RCC 7860 (cell line): ENCODE data around the gene TMEM117.
A peak's percentile ranks its signal among the peaks of the same experiment; 100 is the strongest.

Experiments used
- DNase-seq: peaks from one replicate; pipeline ENCODE4 v3.0.0-alpha.2; 2015; ENCODE audit warnings: low spot score
- FAIRE-seq: peaks from 2 replicates; lab custom pipeline; 2012; peaks lifted over from hg19 to GRCh38; lab: Jason Lieb, UNC

The TMEM117 gene

GRCh38 chr12:43883311-43883710 is 47.4 kb downstream of the TMEM117 start:
- DNase-seq: no peak
- no peak for FAIRE-seq

DNA sequence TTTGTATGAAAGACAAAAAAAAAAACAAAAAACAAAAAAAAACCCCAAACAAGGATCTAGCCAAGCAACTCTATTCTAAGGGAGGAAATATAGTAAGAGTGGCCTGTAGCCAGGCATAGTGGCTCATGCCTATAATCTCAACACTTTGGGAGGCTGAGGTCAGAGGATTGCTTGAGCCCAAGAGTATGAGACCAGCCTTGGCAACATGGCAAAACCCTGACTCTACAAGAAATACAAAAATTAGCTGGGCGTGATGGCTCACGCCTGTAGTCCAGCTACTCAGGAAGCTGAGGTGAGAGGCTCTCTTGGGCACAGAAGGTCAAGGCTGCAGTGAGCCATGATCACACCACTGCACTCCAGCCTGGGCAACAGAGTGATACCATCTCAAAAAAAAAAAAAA is 47.9 kb downstream of the TMEM117 start:
- no peak for DNase-seq
- no peak for FAIRE-seq

- FAIRE-seq (no peak), DNase-seq (no peak)
These were observed 49.0 kb downstream of the TMEM117 start for GRCh38 chr12:43884683-43885410.

GRCh38 chr12:43887397-43887796 is 51.5 kb downstream of the TMEM117 start:
- FAIRE-seq: no peak
- no peak for DNase-seq

DNA sequence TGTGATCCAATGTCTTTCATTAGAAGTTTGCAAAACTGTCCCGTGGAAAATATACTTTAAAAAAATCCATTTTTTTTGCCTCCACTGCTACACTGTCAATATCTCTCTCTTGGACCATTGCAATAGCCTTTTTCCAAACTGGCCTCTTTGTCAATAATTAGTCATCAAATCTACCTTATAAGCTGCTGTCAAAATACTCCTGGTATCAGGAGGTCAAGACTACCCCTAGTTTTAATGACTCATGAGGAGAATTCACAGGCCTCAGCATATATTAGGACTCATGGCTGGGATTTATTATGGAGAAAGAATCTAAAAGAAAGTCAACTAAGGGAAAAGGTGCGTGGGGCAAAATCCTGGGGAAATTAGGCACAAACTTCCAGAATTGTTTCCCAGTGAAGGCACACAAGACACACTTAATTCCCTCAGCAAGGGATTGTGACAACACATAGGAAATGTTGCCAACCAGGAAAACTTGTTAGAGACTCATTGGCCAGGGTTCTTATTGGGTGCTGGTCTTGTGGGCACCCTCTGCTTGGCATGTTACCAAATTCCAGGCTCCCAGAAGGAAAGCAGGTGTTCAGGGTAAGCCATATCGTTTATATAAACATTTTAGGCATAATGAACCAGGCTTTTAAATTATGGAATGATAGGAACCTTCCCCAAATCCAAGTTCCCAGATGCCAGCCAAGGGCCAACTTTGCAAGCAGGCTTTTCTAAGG is 56.1 kb downstream of the TMEM117 start:
- FAIRE-seq (no peak), DNase-seq (no peak)

DNA sequence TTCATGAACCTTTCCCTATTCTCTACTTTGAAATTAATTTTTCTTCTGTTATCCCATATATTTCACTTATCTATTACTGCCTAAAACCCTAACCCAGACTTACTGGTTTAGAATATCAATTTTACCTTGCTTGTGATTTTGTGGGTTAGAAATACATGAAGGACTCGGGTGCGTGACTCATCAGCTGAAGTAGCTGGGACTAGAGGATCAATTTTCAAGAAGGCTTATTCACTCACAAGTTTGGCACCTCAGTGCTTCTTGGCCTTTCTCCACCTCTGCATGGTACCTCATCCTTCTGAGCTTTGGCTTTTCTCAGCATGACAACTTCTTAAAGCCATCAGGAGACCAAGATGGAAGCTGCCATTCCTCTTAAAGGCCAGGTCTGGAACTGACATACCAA is 57.8 kb downstream of the TMEM117 start:
- no peak for FAIRE-seq
- no peak for DNase-seq

- FAIRE-seq: no peak
- DNase-seq: no peak
These were observed 59.8 kb downstream of the TMEM117 start for GRCh38 chr12:43895580-43896206.

DNA sequence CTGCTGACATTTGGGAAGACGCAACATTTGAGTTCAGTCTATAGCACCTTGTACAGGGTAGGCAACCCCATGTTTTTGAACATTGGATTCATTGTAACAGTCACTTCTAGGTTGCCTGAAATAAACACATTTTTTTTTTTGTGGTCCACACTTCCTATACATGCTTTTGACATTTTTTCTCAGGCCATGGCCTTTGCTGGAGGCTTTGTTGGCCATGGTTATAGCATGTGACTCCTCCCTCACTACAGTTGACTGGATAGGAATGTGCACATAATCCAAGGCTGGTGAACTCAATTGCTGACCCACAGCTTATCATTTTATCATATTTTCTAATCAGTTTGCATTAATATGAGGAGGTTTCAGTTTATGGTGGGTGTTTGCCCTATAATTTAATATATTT is 60.6 kb downstream of the TMEM117 start:
- DNase-seq (peak; percentile 54), FAIRE-seq (peak; percentile 74)

DNA sequence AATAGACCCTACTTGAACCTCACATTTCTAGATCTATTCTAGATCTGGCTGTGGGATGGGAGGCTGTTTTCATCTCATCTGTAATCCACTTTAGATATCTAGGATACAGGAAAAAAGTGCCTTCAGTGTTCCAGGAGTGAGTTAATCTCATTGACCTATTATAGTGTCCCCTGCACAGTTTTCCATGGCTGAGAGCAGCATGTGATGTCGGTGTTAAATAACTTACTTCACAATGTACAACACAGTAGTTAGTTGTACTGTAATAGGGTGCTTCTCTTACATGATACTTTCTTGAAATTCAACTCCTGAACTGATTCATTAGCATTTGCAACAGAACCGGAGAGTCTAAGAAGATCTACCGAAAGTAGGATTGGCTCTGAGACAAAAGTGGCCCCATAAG is 62.6 kb downstream of the TMEM117 start:
- no peak for FAIRE-seq

GRCh38 chr12:43899574-43899973 is 63.7 kb downstream of the TMEM117 start:
- DNase-seq (no peak), FAIRE-seq (no peak)

More for the DNA sequence above, 62.6 kb downstream of the TMEM117 start:
- no peak for DNase-seq

- FAIRE-seq: no peak
- DNase-seq: no peak
These were observed 67.8 kb downstream of the TMEM117 start for GRCh38 chr12:43903686-43904085.

DNA sequence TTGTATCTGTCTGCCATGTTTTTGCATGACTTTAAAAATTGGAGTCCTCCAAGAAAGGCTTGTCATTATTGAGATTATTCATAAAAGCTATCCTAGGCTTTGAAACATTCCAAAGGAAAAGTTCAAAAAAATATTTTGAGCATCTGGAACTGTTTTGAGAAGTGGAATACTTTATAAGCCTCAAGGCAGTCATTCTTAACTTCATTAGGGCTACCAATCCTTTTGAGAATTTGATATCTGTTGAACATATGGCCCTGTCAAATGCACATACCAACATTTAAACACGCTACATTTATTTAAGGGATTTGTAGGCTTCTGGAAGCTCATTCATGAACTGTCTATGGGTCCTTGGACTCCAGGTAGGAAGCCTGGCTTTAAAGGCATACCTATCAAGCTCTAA is 77.0 kb downstream of the TMEM117 start:
- no peak for FAIRE-seq
- DNase-seq: no peak

DNA sequence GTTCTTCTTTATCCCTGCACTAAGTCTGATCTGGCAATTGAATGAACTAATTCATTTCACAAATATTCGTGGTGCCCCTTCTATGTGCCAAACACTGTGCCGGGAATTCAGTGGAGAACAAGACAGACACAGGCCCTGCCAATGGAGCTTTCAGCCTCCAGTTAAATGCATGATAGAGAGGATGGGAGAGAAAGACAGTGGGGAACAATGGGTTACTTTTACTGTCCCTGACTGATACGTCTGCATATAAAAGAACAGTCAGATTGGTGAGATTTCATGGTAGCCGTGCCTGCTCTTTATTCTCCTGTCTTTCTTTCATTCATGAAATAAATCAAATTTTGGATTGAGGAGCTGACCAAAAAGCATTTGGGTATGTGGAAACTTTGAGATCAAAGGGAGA is 78.5 kb downstream of the TMEM117 start:
- FAIRE-seq (no peak), DNase-seq (no peak)

- FAIRE-seq: no peak
- DNase-seq: no peak
These were observed 79.1 kb downstream of the TMEM117 start for GRCh38 chr12:43914923-43915468.

GRCh38 chr12:43917896-43918295 is 82.0 kb downstream of the TMEM117 start:
- FAIRE-seq: no peak
- no peak for DNase-seq

DNA sequence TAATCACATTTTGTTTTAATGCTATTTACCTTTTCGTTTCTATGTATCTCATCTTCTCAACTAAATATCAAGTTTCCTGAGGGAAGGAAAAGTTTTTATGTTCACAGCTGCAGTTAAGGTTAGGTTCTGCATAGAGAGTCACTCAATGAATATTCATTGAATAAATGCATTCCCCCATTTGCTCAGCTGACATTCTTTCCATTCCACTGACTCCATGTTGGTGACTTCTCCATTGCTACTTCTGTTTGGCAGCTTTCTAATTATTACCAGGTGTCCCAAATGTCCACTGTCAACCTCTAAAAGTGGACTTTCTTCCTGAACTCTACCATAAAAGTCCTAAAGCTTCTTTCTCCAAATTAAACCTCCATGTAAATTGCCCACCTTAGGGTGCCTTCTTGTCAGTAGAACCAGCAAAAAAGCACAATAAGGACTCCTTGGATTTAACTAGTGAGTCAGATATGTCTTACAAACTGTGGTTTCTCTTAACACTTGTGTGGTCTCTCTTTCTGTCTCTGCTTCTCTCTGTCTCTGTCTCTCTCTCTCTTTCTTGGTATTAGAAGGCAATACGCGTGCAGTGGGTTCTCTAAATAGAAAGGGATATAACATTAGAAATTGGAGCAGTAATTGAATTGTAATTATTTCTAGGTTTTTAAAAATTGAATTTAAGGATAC is 85.9 kb downstream of the TMEM117 start:
- no peak for DNase-seq
- peak; percentile 64 for FAIRE-seq

- DNase-seq (no peak), FAIRE-seq (no peak)
These were observed 94.2 kb downstream of the TMEM117 start for GRCh38 chr12:43930032-43930431.

DNA sequence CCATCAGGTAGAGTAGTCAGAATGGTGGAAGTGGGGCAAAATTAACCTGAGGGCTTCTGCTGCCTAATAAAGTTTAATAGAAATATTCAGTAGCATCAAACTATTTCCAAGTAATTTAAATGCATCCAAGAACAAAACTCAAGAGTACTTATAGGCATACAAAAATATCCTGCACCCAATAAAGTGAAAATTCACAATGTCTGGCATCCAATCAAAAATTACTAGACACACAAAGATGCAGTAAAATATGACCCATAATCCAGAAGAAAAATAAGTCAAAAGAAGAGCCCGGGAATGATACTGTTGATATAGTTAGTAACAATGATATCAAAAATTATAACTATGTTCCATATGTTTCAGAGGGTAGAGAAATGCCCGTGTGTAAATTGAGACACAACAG is 95.3 kb downstream of the TMEM117 start:
- DNase-seq (no peak), FAIRE-seq (no peak)

GRCh38 chr12:43935581-43935980 is 99.7 kb downstream of the TMEM117 start:
- FAIRE-seq (no peak), DNase-seq (no peak)

GRCh38 chr12:43937947-43938346 is 102.1 kb downstream of the TMEM117 start:
- FAIRE-seq (no peak), DNase-seq (no peak)

DNA sequence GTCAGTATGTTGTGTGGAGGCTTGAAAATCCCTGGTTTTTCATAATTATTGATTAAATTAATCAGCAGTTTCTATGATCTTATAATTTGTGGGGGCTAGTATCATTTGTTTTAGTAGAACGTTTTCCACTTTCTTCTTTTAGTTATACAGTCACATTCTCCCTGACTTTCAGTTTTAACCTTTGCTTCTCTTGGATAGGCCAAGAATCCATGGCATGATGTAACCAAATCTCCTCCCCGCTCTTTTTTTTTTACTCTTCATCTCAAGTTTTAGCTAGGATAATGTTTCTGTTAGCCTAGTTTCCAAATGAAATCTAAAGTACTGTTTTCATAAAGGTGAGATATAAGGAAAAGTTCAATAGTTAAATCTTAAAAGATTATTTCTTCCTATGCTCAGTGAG is 106.5 kb downstream of the TMEM117 start:
- FAIRE-seq: no peak
- no peak for DNase-seq
